Measurements from ENCODE around the gene TCAIM.

The TCAIM gene

GRCh38 chr3:44330444-44330843 lies 8.1 kb upstream of the TCAIM start:
- TF ChIP-seq CTCF (IDR thresholded peaks at IDR 0.05) (no peak), ZFX (IDR thresholded peaks at IDR 0.05; ENCODE audit: borderline replicate concordance) (no peak)
- no peak overlapping the region for H3K27ac ChIP-seq

GRCh38 chr3:44334326-44334725 lies 4.2 kb upstream of the TCAIM start:
- no peak overlapping the region for H3K27ac ChIP-seq
- TF ChIP-seq ZFX (IDR thresholded peaks at IDR 0.05; ENCODE audit: borderline replicate concordance) (no peak), CTCF (IDR thresholded peaks at IDR 0.05) (no peak)

GRCh38 chr3:44337248-44337785 lies 1.2 kb upstream of the TCAIM start:
- peak overlapping the region; percentile 88 for H3K27ac ChIP-seq
- TF ChIP-seq ZFX (IDR thresholded peaks at IDR 0.05; ENCODE audit: borderline replicate concordance) (no peak), CTCF (IDR thresholded peaks at IDR 0.05) (no peak)

- peak overlapping the region; percentile 88 for H3K27ac ChIP-seq
- TF ChIP-seq ZFX (IDR thresholded peaks at IDR 0.05; ENCODE audit: borderline replicate concordance) (no peak), CTCF (IDR thresholded peaks at IDR 0.05) (no peak)
These were observed 212 bp downstream of the TCAIM start for GRCh38 chr3:44338828-44339127.

- TF ChIP-seq CTCF (IDR thresholded peaks at IDR 0.05) (no peak), ZFX (IDR thresholded peaks at IDR 0.05; ENCODE audit: borderline replicate concordance) (no peak)
These were observed 853 bp downstream of the TCAIM start for GRCh38 chr3:44339181-44340057.

GRCh38 chr3:44340058-44340395 lies 1.5 kb downstream of the TCAIM start:
- no peak for TF ChIP-seq CTCF (IDR thresholded peaks at IDR 0.05)
- no peak overlapping the region; the same call in 1 of the 2 replicates for H3K27ac ChIP-seq

More at GRCh38 chr3:44339181-44340057, 853 bp downstream of the TCAIM start:
- peak overlapping the region; percentile 88 for H3K27ac ChIP-seq

- TF ChIP-seq ZFX (IDR thresholded peaks at IDR 0.05; ENCODE audit: borderline replicate concordance): no peak
- no peak for TF ChIP-seq CTCF (IDR thresholded peaks at IDR 0.05)
- no peak overlapping the region for H3K27ac ChIP-seq
These were observed 3.7 kb downstream of the TCAIM start for GRCh38 chr3:44342176-44342790.
